GM12864 (cell line): ENCODE measurements around the gene PTPN1.

Experiments
- DNase-seq: peaks from one replicate; pipeline ENCODE4 v3.0.0-alpha.2; 2011; ENCODE audit warnings: low read depth
- H3K4me3 ChIP-seq: 2 replicates; pipeline ENCODE4 v1.5.1; 2011; ENCODE audit warnings: mild to moderate bottlenecking, low read depth, low read length, control low read depth
- TF ChIP-seq, protein P1 (sequence below): IDR thresholded peaks from 2 replicates; pipeline ENCODE4 v1.5.1; 2011; ENCODE audit warnings: low read depth, mild to moderate bottlenecking, moderate library complexity, low read length, control low read depth, inconsistent platforms; ENCODE audit errors: missing control alignments

PTPN1 gene

DNA sequence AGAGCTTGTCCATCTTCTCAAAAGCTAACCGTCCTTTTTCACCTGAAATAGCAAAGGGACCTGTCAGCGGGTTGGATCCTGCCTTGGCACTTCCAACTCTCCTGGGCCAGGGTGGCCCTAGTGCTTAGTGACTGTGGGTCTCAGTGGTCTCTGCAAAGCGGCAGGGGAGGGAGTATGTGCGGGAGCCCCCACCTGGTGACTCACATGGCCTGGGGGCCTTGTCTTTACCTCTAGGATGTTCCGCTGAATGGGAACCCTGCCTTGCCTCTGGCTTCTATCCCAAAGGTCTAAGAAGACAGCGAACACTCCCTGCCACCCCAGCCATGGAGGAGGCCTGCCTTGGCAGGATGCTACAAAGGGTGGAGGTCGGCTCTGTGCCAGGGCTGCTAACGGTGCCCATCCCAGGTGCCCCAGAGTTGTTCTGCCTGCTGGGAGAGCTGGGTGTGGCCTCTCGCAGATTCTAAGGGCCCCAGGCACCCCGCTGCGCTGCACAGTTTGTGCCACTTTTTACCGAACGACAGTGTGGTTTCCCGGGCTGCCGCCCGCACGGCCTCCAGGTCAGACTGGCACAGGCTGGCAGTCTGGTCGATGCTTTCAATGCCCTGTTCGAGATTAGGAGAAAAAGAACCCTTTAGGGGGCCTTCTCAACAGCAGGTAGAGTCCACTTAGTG, 77.2 kb downstream of the PTPN1 start:
- no peak for DNase-seq
- no peak overlapping the region for H3K4me3 ChIP-seq
- TF ChIP-seq, protein P1, sequence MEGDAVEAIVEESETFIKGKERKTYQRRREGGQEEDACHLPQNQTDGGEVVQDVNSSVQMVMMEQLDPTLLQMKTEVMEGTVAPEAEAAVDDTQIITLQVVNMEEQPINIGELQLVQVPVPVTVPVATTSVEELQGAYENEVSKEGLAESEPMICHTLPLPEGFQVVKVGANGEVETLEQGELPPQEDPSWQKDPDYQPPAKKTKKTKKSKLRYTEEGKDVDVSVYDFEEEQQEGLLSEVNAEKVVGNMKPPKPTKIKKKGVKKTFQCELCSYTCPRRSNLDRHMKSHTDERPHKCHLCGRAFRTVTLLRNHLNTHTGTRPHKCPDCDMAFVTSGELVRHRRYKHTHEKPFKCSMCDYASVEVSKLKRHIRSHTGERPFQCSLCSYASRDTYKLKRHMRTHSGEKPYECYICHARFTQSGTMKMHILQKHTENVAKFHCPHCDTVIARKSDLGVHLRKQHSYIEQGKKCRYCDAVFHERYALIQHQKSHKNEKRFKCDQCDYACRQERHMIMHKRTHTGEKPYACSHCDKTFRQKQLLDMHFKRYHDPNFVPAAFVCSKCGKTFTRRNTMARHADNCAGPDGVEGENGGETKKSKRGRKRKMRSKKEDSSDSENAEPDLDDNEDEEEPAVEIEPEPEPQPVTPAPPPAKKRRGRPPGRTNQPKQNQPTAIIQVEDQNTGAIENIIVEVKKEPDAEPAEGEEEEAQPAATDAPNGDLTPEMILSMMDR, result no peak

DNA sequence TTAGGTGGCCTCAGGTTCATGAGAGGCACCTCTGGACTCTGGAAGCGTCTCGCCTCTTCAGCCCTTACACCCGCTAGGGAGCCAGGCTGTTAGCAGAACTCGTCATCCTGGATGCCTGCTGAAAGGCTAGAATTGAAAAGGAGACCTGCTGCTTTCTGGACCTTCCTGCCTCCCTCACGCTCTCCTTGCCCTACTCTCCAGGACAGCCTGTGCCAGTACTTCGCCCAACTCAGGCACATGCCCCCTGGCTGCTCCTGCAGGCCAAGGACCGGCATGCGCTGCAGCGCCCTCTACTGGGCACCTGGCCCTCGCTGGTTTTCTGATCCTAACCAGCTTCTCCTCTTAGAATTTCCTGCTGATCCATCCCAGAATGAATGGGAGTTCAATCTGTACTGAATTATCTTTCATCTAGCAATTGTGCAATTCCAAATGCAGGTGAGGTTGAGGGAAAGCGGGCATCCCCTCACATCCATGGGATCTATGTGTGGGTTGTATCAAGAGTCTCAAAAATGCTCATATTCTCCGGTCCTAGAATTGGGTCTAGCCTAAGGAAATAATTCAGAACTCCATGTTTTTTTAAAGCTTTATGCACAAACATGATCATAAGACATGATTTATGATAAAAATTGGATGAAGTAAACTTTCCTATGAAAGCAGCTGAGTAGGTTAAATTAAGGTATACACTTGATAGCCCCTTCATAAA, 78.0 kb downstream of the PTPN1 start:
- TF ChIP-seq, protein P1, result peak; percentile 99
- no peak for DNase-seq
- H3K4me3 ChIP-seq, result no peak overlapping the region

DNA sequence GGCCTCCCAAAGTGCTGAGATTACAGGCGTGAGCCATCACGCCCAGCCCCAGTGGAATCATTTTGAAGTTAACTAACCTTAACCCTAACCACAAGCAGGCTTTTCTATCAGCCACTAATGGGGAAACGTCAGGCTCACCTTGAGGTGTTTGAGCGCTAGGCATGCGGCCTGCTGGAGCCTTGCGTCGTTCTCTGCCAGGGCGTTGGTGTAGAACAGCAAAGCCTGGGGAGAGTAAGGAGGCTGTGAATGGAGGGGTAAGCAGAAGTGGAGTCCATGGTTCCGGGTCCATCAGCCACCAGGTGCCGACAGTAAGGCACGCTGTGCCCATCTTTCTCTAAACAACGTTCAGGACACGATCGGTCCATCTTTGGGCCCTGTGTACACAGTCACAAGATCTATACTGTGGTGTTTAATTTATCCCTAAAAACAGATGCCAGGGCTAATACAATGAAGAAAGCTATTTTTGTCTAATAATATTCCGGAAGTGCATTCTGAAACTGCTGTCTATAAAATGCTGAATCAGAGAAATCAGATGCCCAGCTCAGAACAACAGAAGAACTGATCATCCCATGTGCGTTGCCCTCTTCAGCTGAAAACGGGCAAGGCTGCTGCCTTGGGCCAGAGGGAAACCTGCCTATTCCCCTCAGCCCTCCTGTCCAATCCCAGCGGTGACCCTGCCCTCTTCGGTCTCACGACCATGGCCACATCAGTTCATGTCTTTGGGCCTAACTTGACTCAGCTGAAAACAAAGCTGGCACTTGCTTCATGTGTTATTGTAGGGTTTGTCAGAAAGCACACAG, 79.6 kb downstream of the PTPN1 start:
- TF ChIP-seq, protein P1, result no peak
- H3K4me3 ChIP-seq, result no peak overlapping the region
- DNase-seq, result no peak

DNA sequence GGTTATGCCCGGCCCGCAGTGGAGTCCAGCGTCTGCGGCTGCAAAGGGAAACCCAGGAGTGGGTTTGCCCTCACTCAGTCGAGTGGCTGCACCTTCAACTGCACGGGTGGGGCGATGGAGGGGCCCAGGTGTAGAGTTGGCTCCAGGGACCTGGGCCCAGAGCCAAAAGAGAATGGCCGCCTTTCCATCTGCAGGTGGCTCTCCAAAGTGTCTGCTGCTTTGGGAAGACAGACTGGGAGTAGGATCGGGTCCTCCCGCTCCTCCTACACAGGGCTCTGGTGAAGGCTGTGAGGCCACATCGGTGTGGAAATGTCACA, 80.1 kb downstream of the PTPN1 start:
- DNase-seq, result no peak
- TF ChIP-seq, protein P1, result no peak
- H3K4me3 ChIP-seq, result no peak overlapping the region

DNA sequence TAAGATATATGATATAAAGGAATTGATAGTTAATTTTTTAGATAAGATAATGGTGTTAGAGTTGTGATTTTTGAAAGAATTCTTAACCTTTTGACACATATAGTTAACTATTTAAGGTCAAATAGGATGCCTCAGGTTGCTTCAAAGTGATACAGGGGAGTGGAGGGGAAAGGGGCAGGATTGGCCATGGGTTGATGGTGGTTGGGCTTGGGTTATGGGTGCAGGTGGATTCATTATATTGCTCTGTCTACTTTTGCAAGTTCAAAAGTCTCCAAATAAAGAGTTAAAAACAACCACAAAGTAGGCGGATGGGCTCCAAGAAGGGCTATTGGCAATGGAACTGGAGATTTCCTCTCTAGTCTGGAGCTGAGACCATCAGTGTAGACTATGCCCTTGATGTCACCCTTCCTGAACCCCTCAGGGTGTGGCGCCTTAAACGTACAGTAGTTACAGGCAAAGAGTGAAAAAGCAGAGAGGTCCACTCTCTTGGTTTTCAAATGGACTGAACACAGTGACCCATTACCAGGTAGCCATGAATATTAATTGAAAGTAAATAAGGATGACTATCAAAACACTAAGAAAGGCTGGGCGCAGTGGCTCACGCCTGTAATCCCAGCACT, 81.2 kb downstream of the PTPN1 start:
- TF ChIP-seq, protein P1, result no peak
- H3K4me3 ChIP-seq, result no peak overlapping the region
- DNase-seq, result no peak

DNA sequence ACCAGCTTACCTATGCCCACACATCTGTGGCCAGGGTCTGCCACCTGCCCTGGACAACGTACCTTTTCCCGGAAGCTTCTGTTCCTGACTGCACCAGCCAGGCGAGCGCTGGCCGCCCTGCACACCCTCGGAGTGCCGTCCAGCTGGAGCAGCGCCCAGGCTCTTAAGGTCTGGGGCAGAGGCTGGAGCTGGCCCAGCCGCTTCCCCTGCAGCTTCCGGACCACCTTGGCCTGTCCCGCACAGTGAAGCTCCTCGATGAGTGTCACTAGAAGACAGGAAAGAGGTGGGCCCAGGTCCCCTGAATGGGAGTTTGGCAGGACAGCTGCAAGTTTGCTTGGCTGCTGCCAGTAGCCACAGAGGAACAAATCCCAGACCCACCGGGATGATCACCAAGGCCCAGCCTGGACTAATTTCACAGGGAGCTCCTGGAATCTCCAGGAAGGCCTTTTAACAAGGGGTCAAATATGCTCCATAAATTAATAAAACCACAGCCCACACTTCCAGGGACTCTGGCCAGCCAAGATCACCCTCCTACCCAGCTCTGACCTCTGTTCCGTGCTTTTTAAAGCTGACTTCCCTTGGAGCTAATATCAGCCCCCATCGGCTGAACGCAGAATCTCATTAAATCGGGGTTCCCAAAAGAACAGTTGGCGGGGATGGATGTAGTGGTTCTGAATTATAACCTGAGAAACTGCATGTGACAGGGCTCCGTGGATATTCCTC, 82.3 kb downstream of the PTPN1 start:
- no peak overlapping the region for H3K4me3 ChIP-seq
- TF ChIP-seq, protein P1, result no peak
- DNase-seq, result no peak
